NB4 (cell line): ENCODE measurements around the gene DOP1A.

Source experiments
- DNase-seq: peaks from one replicate; pipeline ENCODE4 v3.0.0; 2010; ENCODE audit warnings: low read depth
- H3K4me3 ChIP-seq: one replicate; pipeline ENCODE4 v1.5.1; 2011; ENCODE audit warnings: mild to moderate bottlenecking, low read depth, low read length, moderate library complexity
- CTCF ChIP-seq: IDR thresholded peaks from one replicate; pipeline ENCODE4 v1.5.1; 2012; ENCODE audit warnings: low read depth, low read length
- MAX ChIP-seq: IDR thresholded peaks from 2 replicates; pipeline ENCODE4 v1.6.1; 2011; ENCODE audit warnings: low read depth, low read length
- MYC ChIP-seq: IDR thresholded peaks from 2 replicates; pipeline ENCODE4 v1.6.1; 2011; ENCODE audit warnings: low read depth, low read length
- POLR2A ChIP-seq: IDR thresholded peaks from 2 replicates; pipeline ENCODE4 v1.6.1; 2011; ENCODE audit warnings: mild to moderate bottlenecking; ENCODE audit not compliant: insufficient read length; ENCODE audit errors: extremely low read depth

Gene DOP1A

GRCh38 chr6:83057705-83058321 is 9.7 kb upstream of the DOP1A start:
- H3K4me3 ChIP-seq = no peak overlapping the region
- DNase-seq = peak; percentile 63
- TF ChIP-seq MYC (no peak), CTCF (peak; percentile 82)

GRCh38 chr6:83061190-83061589 is 6.3 kb upstream of the DOP1A start:
- TF ChIP-seq POLR2A (no peak), MYC (no peak), MAX (no peak), CTCF (no peak)
- H3K4me3 ChIP-seq = no peak overlapping the region
- DNase-seq = no peak

GRCh38 chr6:83062225-83062624 is 5.2 kb upstream of the DOP1A start:
- no peak overlapping the region for H3K4me3 ChIP-seq
- no peak for TF ChIP-seq POLR2A
- no peak for TF ChIP-seq CTCF
- TF ChIP-seq MYC = no peak
- TF ChIP-seq MAX = no peak
- peak; percentile 26 for DNase-seq

GRCh38 chr6:83065511-83066192 is 1.8 kb upstream of the DOP1A start, which contains the start of gene UBE3D:
Gene UBE3D (minus strand): TSS chr6:83065841. CDS start chr6:83065718, 123 bp downstream.
- peak within 1 kb of the TSS; percentile 86 for H3K4me3 ChIP-seq
- peak; percentile 89 for DNase-seq
- TF ChIP-seq MYC (peak; percentile 83), CTCF (peak; percentile 68), POLR2A (peak; percentile 82), MAX (peak; percentile 88)

- peak overlapping the region; percentile 80 for H3K4me3 ChIP-seq
- TF ChIP-seq CTCF = no peak
- no peak for TF ChIP-seq MAX
- TF ChIP-seq MYC = no peak
- no peak for TF ChIP-seq POLR2A
- no peak for DNase-seq
Observed at GRCh38 chr6:83068616-83069015, 1.1 kb downstream of the DOP1A start.
